M059J (cell line): ENCODE measurements around the gene APOA4. TPM values are rescaled to one million over a fixed set of nuclear protein-coding genes. Genes with fewer than 3 reads are reported as not detected.

Experiments
- DNase-seq: peaks from one replicate; pipeline ENCODE4 v3.0.0-alpha.2; 2012; ENCODE audit warnings: low read depth
- total RNA-seq: library from RNA; depleted of rRNA; stranded (reverse); fragments of >200 nt; shearing (Covaris generic); gene quantifications from 2 replicates; pipeline ENCODE4 v1.2.3, GENCODE V29; 2014

The APOA4 gene
- total RNA-seq, 1 experiment from 2014 or later = not detected

DNA sequence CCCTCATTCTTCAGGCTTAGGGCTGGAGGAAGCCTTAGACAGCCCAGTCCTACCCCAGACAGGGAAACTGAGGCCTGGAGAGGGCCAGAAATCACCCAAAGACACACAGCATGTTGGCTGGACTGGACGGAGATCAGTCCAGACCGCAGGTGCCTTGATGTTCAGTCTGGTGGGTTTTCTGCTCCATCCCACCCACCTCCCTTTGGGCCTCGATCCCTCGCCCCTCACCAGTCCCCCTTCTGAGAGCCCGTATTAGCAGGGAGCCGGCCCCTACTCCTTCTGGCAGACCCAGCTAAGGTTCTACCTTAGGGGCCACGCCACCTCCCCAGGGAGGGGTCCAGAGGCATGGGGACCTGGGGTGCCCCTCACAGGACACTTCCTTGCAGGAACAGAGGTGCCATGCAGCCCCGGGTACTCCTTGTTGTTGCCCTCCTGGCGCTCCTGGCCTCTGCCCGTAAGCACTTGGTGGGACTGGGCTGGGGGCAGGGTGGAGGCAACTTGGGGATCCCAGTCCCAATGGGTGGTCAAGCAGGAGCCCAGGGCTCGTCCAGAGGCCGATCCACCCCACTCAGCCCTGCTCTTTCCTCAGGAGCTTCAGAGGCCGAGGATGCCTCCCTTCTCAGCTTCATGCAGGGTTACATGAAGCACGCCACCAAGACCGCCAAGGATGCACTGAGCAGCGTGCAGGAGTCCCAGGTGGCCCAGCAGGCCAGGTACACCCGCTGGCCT lies 7.2 kb upstream of the APOA4 start:
- no peak for DNase-seq

DNA sequence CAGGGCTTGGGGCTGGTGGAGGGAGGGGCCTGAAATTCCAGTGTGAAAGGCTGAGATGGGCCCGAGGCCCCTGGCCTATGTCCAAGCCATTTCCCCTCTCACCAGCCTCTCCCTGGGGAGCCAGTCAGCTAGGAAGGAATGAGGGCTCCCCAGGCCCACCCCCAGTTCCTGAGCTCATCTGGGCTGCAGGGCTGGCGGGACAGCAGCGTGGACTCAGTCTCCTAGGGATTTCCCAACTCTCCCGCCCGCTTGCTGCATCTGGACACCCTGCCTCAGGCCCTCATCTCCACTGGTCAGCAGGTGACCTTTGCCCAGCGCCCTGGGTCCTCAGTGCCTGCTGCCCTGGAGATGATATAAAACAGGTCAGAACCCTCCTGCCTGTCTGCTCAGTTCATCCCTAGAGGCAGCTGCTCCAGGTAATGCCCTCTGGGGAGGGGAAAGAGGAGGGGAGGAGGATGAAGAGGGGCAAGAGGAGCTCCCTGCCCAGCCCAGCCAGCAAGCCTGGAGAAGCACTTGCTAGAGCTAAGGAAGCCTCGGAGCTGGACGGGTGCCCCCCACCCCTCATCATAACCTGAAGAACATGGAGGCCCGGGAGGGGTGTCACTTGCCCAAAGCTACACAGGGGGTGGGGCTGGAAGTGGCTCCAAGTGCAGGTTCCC lies 6.5 kb upstream of the APOA4 start, which contains the start of gene APOC3:
APOC3 (plus strand) TSS at position 383 of the 659 bp plus-strand sequence. CDS start 676 bp downstream, outside the sequence.
- peak; percentile 19 for DNase-seq

DNA sequence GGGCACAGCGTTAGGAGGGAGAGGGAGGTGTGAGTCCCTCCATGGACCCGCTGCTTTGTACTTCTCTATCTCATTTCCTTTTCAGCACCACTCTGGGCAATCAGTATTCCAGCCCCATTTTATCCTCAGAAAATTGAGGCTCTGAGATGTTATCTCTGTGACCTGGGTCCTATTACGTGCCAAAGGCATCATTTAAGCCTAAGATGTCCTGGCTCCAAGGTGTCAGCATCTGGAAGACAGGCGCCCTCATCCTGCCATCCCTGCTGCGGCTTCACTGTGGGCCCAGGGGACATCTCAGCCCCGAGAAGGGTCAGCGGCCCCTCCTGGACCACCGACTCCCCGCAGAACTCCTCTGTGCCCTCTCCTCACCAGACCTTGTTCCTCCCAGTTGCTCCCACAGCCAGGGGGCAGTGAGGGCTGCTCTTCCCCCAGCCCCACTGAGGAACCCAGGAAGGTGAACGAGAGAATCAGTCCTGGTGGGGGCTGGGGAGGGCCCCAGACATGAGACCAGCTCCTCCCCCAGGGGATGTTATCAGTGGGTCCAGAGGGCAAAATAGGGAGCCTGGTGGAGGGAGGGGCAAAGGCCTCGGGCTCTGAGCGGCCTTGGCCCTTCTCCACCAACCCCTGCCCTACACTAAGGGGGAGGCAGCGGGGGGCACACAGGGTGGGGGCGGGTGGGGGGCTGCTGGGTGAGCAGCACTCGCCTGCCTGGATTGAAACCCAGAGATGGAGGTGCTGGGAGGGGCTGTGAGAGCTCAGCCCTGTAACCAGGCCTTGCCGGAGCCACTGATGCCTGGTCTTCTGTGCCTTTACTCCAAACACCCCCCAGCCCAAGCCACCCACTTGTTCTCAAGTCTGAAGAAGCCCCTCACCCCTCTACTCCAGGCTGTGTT lies 5.8 kb upstream of the APOA4 start:
- no peak for DNase-seq

- no peak for DNase-seq
Measured at GRCh38 chr11:116827461-116827860, 4.4 kb upstream of the APOA4 start.

GRCh38 chr11:116826751-116827431 lies 3.8 kb upstream of the APOA4 start:
- DNase-seq = no peak

DNA sequence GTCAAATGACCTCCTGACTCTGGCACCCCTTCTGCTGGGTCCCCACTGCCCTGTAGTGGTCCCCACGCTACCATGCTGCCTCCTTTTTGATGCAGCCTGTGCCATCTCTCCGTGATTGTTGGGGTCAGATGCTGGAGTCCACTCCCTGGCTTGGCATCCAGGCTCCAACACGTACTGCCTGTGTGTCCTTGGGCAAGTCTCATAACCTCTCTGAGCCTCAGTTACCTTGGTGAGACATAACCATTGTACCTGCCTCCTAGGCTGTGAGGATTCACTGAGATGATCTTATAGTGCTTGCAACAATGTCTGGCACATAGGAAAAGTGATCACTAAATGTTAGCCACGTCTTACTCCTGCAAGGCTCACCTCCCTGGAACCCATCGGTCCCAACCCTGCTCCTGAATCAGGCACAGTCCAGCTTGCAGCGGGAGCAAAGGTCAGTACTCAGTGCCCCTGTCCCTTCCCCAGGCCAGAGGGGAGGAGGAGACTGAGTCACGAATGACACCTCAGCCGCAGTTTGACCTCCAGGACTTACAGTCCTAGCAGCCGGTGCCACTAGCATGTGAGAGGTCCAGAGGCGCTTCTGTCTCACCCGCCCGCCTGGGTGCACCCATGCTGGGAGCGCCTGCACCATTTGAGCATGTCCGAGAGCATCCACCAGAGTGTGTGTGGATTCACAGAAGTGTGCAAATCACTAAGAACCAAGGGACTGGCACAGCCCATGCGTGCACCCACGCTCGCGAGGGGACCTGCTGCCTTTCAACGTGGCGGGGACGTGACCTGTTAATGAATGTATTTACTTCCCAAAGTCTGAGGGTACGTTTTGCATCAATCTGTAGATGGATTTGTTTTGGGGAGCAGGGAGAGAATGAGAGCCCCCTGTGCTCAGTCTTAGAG lies 3.0 kb upstream of the APOA4 start:
- DNase-seq = no peak

DNA sequence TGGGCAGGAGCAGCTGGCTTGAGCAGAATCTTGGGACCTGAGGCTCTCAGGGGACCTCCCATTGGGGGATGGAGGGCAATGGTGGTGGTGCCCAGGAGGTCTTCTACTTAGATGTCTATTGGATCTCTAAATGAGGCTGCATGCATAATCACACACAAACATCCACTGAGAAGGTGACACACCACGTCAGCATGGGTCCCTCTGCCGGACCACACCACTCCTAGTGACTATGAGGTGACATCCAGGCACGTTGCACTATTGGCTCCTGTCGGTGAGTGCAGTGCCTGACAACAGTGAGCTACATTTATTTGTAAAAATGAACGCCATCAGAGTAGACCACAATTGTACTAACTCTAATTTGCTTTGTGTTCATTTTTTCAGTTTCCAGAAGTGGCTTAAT lies 2.3 kb upstream of the APOA4 start:
- DNase-seq = no peak

DNA sequence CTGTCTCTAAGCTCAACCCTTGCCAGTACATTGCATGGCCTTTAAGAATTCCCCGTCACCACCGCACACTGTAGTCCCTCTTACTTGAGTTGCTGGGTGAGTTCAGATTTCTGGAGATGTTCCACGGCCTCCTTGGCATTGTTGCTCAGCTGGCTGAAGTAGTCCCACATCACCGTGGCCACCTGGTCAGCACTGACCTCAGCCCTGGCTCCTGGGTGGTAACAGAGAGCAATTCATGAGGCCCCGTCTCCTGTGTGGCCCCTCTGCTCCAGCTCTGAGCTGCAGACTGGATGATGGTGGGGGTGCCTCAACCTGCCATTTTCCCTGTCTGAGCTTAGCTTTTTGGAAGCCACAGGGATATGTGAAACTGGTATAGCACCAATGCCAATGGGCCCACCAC lies 529 bp downstream of the APOA4 start:
- no peak for DNase-seq

GRCh38 chr11:116821050-116821918 lies 1.8 kb downstream of the APOA4 start:
- DNase-seq = no peak

DNA sequence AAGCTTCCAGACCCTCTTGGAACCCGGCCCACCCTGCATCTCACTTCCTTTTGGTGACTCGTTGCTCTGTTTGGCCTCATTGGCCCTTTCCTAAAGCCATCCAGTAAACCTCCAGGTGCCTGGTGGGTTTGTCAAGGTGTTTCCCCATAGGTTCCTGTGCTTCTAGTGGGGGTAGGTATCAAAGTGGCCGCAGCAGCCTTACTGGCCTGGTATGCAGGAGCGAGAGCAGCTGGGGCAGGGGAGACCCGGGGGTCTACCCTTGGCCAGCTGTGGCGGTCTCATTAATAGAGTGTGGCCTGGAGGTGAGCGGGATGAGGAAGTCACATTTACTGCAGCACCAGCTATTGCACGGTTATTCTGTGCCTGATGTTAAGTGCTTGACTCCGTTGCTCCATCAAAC lies 4.1 kb downstream of the APOA4 start:
- no peak for DNase-seq

GRCh38 chr11:116814502-116814901 lies 8.6 kb downstream of the APOA4 start:
- no peak for DNase-seq

DNA sequence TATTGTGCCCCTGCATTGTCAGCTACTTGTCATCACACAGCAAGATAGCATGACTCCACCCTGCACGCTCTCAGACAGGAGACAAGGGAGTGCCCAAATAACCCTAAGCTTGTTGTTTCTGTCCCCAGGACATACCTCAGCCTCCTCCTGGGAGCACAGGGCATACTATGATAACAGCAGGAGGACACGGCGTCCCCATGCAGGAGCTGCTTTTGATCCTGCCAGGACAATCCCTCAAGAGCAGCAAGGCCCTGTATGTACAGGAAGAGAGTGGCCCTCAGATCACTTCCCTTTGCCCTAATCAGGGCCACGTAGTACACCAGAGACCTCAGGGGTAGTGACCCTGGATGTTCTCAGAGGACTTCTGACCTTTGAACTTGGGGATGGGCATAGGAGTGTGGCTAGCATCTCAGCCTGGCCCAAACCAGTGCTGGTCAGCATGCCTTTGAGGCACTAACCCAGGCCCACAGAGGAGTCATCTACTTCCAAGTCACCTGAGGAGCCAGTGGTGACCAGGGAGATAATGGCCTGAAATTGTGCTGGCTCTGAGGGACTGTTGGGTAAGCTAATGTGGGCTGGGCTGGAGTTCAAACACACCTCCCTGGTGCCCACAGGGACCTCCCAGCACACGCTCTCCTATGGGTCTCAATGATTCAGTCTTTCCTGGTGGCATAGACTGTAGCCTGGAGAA lies 9.2 kb downstream of the APOA4 start:
- no peak for DNase-seq

GRCh38 chr11:116813170-116813569 lies 9.9 kb downstream of the APOA4 start:
- DNase-seq = no peak

- DNase-seq = no peak
Measured at GRCh38 chr11:116812109-116812508, 11.0 kb downstream of the APOA4 start.

DNA sequence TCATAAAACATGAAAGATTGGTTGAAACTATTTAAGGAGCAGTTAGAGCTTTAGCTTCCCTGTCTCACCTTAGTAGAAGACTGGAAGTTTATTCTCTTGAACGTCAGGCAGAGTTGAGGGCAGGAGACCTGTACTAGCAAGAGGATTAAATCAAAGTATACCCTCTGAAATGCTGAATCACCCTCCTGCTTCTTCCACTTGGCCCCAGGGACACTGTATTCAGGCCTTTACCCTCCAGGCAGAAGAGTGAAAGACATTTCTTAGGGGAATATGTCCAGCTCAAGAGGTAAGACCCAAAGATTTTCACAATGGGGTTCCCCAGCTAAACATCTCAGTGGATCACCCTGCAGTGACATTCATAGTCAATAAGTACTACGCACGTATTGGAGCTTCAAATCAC lies 11.9 kb downstream of the APOA4 start:
- DNase-seq = no peak

GRCh38 chr11:116808262-116809175 lies 14.6 kb downstream of the APOA4 start:
- DNase-seq = peak; percentile 45

- DNase-seq = no peak
Measured at GRCh38 chr11:116807601-116808261, 15.4 kb downstream of the APOA4 start.

DNA sequence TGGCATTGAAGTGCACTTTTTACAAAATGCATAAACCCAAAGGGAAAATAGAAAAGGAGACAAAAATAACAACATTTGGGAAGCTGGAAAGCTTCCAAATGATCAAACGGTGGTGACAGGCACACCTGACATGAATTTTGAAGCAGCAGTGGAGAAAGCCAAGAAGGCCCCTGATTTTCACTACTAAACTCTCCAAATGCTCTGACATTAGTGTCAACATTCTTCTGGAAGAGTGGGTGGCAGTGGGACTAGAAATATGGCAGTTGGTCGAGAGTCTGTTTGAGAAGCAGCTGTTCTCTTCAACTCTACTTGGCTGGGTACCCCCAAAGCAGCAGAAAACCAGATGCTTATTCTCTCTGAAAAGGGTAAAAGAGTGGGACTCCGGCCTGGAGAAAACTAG lies 19.1 kb downstream of the APOA4 start:
- DNase-seq = no peak
